Lung (tissue), 12 donors: ENCODE data around the gene RNF138. TPM values are rescaled to one million over a fixed set of nuclear protein-coding genes. Genes with fewer than 3 reads are reported as not detected.

Source experiments
- ATAC-seq: fragments of 200-7000 bp; cut with Tn5 transposase; one replicate; pipeline ENCODE4 v1.9.1; 2020; ENCODE audit warnings: moderate number of reproducible peaks; ENCODE audit not compliant: insufficient read depth, low FRiP score
- DNase-seq, 3 donors: peaks; one replicate each; pipeline ENCODE4 v3.0.0-alpha.2; 2013 to 2017
- H3K27ac ChIP-seq, 2 donors: one replicate each; pipeline ENCODE4 v1.5.1; 2013; ENCODE audit warnings: mild to moderate bottlenecking in 2 of 2, moderate library complexity in 2 of 2, control low read depth in 1 of 2, inconsistent platforms in 1 of 2, low read depth in 1 of 2, low read length in 1 of 2
- H3K27me3 ChIP-seq, 3 donors: one replicate each; pipeline ENCODE4 v1.5.1; 2013; ENCODE audit warnings: low read length in 2 of 3; ENCODE audit not compliant: control insufficient read depth in 3 of 3, insufficient read depth in 3 of 3
- H3K36me3 ChIP-seq, 4 donors: one replicate each; pipeline ENCODE4 v1.5.1; 2013; ENCODE audit warnings: low read length in 4 of 4, mild to moderate bottlenecking in 1 of 4, moderate library complexity in 1 of 4; ENCODE audit not compliant: control insufficient read depth in 4 of 4, insufficient read depth in 4 of 4
- H3K4me1 ChIP-seq, 5 donors: one replicate each; pipeline ENCODE4 v1.5.1; 2013; ENCODE audit warnings: low read length in 5 of 5, mild to moderate bottlenecking in 2 of 5, moderate library complexity in 1 of 5; ENCODE audit not compliant: control insufficient read depth in 5 of 5, insufficient read depth in 5 of 5
- H3K4me3 ChIP-seq: one replicate; pipeline ENCODE4 v1.5.1; 2013; ENCODE audit warnings: mild to moderate bottlenecking, control low read depth, moderate library complexity
- H3K9ac ChIP-seq, 2 donors: one replicate each; pipeline ENCODE4 v1.5.1; 2013; ENCODE audit warnings: low read length in 2 of 2, control low read depth in 1 of 2; ENCODE audit not compliant: insufficient read depth in 1 of 2
- H3K9me3 ChIP-seq, 4 donors: one replicate each; pipeline ENCODE4 v1.5.1; 2013; ENCODE audit warnings: low read length in 3 of 4, mild to moderate bottlenecking in 1 of 4, moderate library complexity in 1 of 4; ENCODE audit not compliant: control insufficient read depth in 4 of 4, insufficient read depth in 3 of 4
- CTCF ChIP-seq: IDR thresholded peaks from 2 replicates; pipeline ENCODE4 v1.5.1; 2012; ENCODE audit warnings: mild to moderate bottlenecking; ENCODE audit errors: control extremely low read depth, extremely low read depth
- WGBS, 2 donors: extraction: QIAGEN DNeasy Blood & Tissue Kit; methylation state at CpG; one replicate each; pipeline ENCODE4 v1.1.7; 2013; 5-methylcytosine and 5-hydroxymethylcytosine counted together
- polyA plus RNA-seq, 2 donors: library from polyadenylated mRNA; stranded (reverse); fragments of 200-250 nt; gene quantifications; one replicate each; pipeline ENCODE4 v1.2.1, GENCODE V29; 2013
- total RNA-seq, 2 donors: library from RNA; depleted of rRNA in 1 of 2; stranded (reverse); fragments of >200 nt in 1 of 2; gene quantifications; one replicate each; pipeline ENCODE4 v1.2.1, GENCODE V29; 2014 to 2021
- donor health status: control.
- donor health status: control.
- donor health status: Bipolar disorder and iron deficiency.
- donor health status: healthy.
- donor health status: DM: yes; HTN: yes; CAD: no.

Gene RNF138
- total and polyA plus RNA-seq, 4 donors: 13.1 to 37.9 (median 22.8) TPM

- H3K36me3 ChIP-seq: no peaks in the 10 kb centered on the region
- TF ChIP-seq CTCF: no peak
- ATAC-seq: no peak
- H3K9me3 ChIP-seq: no peaks in the 10 kb centered on the region
- 55 to 82% methylated on average over 2 of the region's 2 CpGs for WGBS, 2 donors
- no peaks in the 10 kb centered on the region for H3K4me1 ChIP-seq
- H3K27me3 ChIP-seq: no peaks in the 10 kb centered on the region
- H3K4me3 ChIP-seq: no peak overlapping the region
- no peak overlapping the region for H3K9ac ChIP-seq
- DNase-seq: no peak
- no peak overlapping the region for H3K27ac ChIP-seq
Measured at GRCh38 chr18:32148185-32148870, 56.7 kb downstream of the RNF138 start.

GRCh38 chr18:32152705-32153448 is 61.2 kb downstream of the RNF138 start:
- Histone ChIP-seq H3K4me1 (no peaks in the 10 kb centered on the region), H3K27ac (no peak overlapping the region), H3K9me3 (no peaks in the 10 kb centered on the region), H3K9ac (no peak overlapping the region), H3K36me3 (no peaks in the 10 kb centered on the region), H3K27me3 (no peaks in the 10 kb centered on the region), H3K4me3 (no peak overlapping the region)
- DNase-seq: no peak
- no peak for ATAC-seq
- 85% methylated on average over 5 of the region's 5 CpGs for WGBS, 2 donors
- TF ChIP-seq CTCF: no peak

GRCh38 chr18:32156855-32157254 is 65.2 kb downstream of the RNF138 start:
- no peak for TF ChIP-seq CTCF
- Histone ChIP-seq H3K4me3 (no peak overlapping the region), H3K27ac (no peak overlapping the region), H3K9me3 (no peaks in the 10 kb centered on the region), H3K4me1 (no peaks in the 10 kb centered on the region), H3K27me3 (no peaks in the 10 kb centered on the region), H3K9ac (no peak overlapping the region), H3K36me3 (no peaks in the 10 kb centered on the region)
- ATAC-seq: no peak
- no peak for DNase-seq
